HCEC 1CT (cell line): Measurements from ENCODE around the gene GOLGA8J.
"Not testable (repeated sequence)": the region's sequence is repeated elsewhere in the genome, so short reads cannot be mapped to it uniquely, and the experiment has no call there.

Source experiments
- DNase-seq: peaks from one replicate; pipeline ENCODE4 v3.0.0-alpha.2; 2017

GOLGA8J gene

DNA sequence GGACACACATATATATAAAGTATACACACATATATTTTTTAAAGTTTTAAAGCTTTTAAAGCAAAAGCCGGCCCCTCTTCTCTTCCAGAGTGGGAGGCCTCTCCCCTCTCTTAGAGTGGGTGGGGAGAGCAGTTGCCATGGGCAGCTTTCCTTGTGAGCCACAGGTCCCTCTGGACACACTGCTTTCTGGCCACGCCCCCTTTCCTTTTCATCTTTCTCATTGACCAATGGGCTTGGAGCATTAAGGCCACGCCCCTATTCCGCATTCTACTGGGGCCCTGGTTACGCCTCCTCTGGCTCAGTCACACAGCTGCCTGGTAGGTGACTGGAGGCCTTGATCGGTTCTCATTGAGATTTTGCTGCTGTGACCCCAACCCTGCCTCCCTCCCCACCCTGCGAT, at the start of gene GOLGA8J:
TSS of gene GOLGA8J (plus strand) at position 301 of the 400 bp plus-strand sequence. CDS start at position 399, 98 bp downstream.
- DNase-seq = not testable (repeated sequence)

DNA sequence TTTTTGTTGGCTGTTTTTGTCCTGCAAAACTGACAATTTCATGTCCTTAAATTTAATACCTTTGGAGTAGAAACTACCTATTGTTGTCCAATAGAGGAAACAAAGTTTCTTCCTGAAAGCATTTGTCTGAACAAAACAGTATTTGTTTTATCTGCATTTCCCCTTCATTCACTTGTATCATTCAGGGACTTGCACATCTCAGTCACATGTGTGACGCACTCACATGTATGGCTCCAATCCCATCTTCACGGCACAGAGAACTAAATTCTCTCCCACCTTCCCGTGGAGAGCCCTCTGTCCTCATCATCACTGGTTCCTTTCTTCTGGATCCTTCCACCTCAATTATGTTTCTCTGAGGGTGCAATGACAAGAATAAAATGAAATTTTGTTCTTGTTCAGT, 49.5 kb upstream of the GOLGA8J start:
- DNase-seq = no peak

DNA sequence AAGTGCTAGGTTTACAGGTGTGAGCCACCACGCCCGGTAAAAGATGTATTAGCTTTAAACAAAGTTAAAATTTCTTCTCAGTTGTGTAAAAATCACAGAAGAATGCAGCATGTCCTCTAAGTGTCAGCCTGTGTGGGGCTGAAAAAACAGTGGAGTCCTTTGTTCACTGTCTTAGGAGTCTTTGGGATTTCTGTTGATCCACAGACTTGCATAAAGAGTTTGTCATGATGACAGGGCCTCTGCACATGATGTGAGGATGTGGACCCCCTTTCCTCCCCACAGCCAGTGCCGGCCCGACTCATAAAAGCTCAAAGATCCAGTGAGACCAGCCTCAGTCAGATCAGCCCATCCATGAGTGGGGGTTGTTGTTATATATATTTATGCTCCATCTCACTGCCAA, 49.0 kb upstream of the GOLGA8J start:
- DNase-seq = no peak

DNA sequence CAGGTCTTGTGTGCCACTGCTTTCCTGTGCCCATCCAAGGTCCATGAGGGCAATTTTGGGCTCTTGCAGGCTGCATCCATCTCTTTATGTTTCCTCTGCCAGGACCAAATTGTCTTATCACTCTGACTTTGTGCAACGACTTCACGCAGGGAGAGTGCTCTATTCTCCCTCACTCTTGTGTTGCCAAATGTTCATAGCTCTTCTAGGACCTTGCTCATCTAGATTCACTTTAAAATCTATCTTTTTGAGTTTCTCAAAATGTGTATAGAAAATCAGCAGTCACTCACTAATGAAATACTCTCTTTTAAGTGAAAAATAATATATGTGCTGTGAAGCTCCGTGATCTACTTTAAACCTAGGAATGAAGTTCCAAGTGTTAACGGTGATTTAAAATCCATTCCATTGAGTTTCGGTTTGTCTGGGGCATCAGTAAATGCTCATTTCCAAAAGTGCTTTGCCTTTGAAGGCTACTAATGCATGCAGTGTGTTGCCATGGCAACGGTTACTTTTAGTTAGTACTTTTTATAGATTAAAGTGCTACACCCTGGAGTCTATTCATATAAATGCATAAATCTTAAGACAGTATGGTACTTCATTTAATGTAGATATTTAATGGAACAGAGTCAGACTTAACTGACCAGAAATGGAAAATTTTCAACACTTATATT, 46.6 kb upstream of the GOLGA8J start:
- no peak for DNase-seq

DNA sequence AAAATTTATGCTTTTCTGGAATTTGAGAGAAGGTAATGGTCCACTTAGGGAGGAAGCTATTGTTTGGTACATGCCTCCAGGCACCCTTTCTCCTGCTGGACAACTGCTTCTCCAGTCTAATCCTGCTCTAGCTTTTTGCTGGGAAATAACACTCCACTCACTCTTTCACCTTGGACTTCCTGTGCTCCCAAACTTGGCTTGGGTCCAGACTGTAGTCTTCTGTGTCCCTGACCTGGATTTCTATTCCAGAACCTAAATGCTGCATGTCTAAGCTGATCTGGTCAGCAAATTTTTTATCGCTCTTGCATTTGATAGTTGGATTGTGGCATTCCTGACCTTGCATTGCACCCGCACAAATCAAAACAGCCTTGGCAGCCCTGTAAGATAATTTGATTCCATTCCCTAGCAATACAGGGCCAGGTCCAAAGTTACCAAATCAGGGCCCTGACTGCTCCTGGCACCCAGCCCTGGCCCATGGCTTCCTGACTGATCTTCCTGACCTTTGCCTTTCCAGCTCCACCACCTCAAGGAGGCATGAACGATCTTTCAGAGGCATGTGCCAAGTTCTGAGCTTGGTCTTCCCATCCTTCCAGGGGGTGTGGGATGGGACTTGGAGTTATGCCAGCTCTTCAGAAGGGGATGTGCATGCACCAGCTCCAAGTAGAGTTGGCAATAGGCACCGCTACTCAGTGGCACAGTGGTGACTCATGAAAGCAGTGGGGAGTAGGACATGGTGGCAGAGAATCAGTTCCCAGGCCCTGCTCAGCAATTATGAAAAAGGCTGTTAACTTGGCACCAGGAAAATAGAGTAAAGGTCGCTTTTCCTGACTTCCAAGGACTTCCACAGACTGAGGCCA, 43.9 kb upstream of the GOLGA8J start:
- DNase-seq = no peak

- DNase-seq = no peak
These were observed 40.9 kb upstream of the GOLGA8J start for GRCh38 chr15:30041868-30042267.

GRCh38 chr15:30042556-30042955, 40.2 kb upstream of the GOLGA8J start:
- DNase-seq = no peak

- DNase-seq = peak; percentile 54
These were observed 39.5 kb upstream of the GOLGA8J start for GRCh38 chr15:30043211-30043655.

- no peak for DNase-seq
These were observed 38.4 kb upstream of the GOLGA8J start for GRCh38 chr15:30044377-30044776.

- DNase-seq = not testable (repeated sequence)
These were observed 37.9 kb upstream of the GOLGA8J start for GRCh38 chr15:30044826-30045225.

GRCh38 chr15:30045248-30046041, 37.3 kb upstream of the GOLGA8J start:
- not testable (repeated sequence) for DNase-seq

DNA sequence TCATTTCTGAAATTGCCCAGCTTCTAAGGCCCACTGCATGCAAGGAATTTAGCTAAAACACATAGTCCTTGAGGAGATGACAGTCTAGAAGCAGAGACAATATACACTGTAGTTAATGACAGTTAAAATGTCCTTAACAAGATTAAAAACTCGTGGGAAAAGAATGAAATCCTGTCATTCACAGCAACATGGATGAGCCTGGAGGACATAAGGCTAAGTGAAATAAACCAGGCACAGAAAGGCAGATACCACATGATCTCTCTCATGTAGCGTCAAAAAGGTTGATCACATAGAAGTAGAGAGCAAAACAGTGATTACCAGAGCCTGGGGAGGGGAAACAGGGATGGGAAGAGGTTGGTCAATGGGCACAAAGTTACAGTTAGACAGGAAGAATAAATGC, 36.3 kb upstream of the GOLGA8J start:
- no peak for DNase-seq

GRCh38 chr15:30055604-30056003, 27.2 kb upstream of the GOLGA8J start:
- DNase-seq = no peak

GRCh38 chr15:30056166-30056565, 26.6 kb upstream of the GOLGA8J start:
- DNase-seq = no peak

DNA sequence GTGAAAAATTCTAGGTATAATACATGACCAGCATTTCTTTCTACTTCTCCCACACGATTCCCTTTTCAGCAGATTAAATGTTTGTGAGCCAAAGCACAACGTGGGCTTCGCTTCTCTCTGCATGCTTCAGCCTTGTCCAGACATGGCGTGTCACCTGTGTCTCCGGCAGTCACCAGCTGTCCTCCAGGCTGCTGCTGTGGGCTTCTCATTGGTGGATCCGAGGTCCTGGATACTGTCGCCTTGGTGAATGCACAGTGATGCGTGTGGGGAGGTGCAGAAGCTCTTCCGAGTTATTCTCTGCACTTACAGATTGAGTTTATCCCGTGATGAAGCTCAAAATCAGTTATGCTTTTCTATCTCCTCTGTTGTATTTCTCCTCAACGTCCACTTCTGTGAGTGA, 23.0 kb upstream of the GOLGA8J start:
- no peak for DNase-seq

- DNase-seq = peak; percentile 26
These were observed 19.9 kb upstream of the GOLGA8J start for GRCh38 chr15:30062881-30063280.

GRCh38 chr15:30063835-30064546, 18.8 kb upstream of the GOLGA8J start:
- no peak for DNase-seq

DNA sequence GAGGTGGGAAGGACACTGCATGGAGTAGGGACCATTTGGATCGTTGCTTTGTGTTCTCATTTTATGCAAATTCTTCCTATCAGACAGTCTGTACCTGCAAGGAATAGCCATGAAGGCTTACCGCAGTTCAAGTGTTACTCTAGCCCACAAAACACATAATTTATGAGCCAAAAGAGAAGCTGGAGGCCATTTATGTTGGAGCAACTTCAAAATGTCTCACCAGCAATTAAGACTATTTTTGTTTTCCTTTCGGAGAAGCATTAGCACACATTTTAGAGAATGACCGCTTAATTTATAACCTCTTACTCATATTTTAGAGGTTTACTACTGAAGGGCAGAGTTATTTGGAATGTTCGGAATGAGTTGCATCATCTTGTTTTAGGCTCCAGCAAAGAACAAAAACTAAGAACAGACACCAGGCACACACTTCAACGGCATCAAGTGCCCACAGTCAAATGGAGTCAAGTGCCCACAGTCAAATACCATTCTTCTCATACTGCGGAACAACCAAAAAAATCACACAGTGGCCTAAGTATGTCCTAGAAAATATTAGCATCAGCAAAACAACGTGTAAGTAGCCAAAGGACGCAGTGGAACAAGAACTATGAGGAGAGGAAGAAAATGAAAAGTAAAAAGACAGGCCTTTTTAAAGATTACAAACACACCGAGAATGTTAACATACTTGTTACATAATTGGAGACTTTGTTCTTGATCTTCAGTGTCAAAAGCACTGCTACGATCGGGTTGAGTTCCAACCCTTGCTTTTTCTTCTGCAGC, 17.5 kb upstream of the GOLGA8J start:
- peak; percentile 90 for DNase-seq

DNA sequence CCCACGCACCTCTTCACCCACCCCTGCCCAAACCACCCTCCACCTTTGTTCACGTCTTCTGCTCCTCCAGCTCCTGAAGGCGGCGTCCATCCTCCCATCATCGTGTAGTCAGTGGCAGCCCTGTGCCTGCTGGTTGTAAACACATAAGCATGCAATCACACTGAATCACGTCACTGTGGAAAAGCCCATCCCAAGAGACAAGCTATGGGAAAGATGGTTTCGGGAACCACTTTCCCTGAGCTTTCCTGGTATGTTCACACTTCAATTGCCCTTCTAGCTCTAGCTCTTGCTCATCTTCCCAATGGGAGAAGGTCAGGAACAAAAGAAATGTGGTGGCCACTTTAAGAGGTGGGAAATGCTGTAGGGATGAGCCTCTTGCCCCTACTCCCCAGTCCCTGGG, 14.4 kb upstream of the GOLGA8J start:
- no peak for DNase-seq

DNA sequence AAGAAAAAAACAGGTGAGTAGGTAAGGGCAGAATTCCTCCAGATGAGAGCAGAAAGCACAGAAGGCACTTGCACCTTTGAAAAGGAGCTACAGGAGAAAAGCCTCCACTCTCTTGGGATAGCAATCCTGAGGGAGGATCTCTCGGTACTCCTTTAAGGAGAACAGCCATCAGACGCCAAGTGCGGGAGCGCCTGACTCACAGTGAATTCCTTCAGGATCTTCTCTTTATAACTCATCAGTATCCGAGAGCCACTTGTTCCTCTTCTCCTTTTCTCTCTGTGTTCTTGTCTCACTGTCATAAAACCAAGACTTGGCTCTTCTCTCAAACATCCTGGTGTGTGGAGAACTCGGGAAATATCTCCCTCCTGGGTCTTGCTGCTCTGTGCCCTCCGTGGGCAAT, 10.1 kb upstream of the GOLGA8J start:
- DNase-seq = no peak

- DNase-seq = no peak
These were observed 8.8 kb upstream of the GOLGA8J start for GRCh38 chr15:30073915-30074314.

- DNase-seq = peak; percentile 42
These were observed 1.9 kb upstream of the GOLGA8J start for GRCh38 chr15:30080816-30081215.
